ENCODE measurements around the gene SDF2.

GRCh38 chr17:28682655-28683054, 20.9 kb upstream of the SDF2 start:
- no peak for TF ChIP-seq POLR2A (IDR thresholded peaks at IDR 0.05)
- TF ChIP-seq POLR2AphosphoS5 (IDR thresholded peaks at IDR 0.05): no peak

Measured in stomach (tissue), 4 donors.